RWPE2 (cell line): ENCODE measurements around the gene LRMDA.
"Not testable (repeated sequence)": the region's sequence is repeated elsewhere in the genome, so short reads cannot be mapped to it uniquely, and the experiment has no call there.

Experiments
- ATAC-seq: fragments of 200-7000 bp; cut with Tn5 transposase; 3 replicates; pipeline ENCODE4 v1.9.1; 2021; ENCODE audit warnings: low read depth
- DNase-seq: peaks from one replicate; pipeline ENCODE4 v3.0.0-alpha.2; 2020; ENCODE audit warnings: low spot score
- H3K27ac ChIP-seq: fragments of 450-650 bp; 2 replicates; pipeline ENCODE4 v1.5.1; 2017; ENCODE audit warnings: mild to moderate bottlenecking; ENCODE audit not compliant: poor library complexity, severe bottlenecking
- H3K27me3 ChIP-seq: fragments of 250-450 bp; sonication (Bioruptor Pico); 2 replicates; pipeline ENCODE4 v1.5.1; 2021; ENCODE audit warnings: mild to moderate bottlenecking, moderate library complexity; ENCODE audit not compliant: insufficient read depth, poor library complexity, severe bottlenecking
- H3K36me3 ChIP-seq: fragments of 250-450 bp; sonication (Bioruptor Pico); 2 replicates; pipeline ENCODE4 v1.5.1; 2020; ENCODE audit warnings: low read depth, mild to moderate bottlenecking, moderate library complexity
- H3K4me1 ChIP-seq: fragments of 250-450 bp; sonication (Bioruptor Pico); 2 replicates; pipeline ENCODE4 v1.5.1; 2021; ENCODE audit warnings: mild to moderate bottlenecking, moderate library complexity; ENCODE audit not compliant: insufficient read depth, poor library complexity, severe bottlenecking
- H3K4me3 ChIP-seq: fragments of 250-450 bp; sonication (Bioruptor Pico); 2 replicates; pipeline ENCODE4 v1.5.1; 2021; ENCODE audit warnings: mild to moderate bottlenecking, moderate library complexity; ENCODE audit not compliant: severe bottlenecking
- H3K9me3 ChIP-seq: fragments of 250-450 bp; sonication (Bioruptor Pico); 2 replicates; pipeline ENCODE4 v1.5.1; 2021; ENCODE audit warnings: mild to moderate bottlenecking, moderate library complexity; ENCODE audit not compliant: severe bottlenecking
- CTCF ChIP-seq: fragments of 450-650 bp; IDR thresholded peaks from one replicate; pipeline ENCODE4 v1.5.1; 2017; ENCODE audit warnings: mild to moderate bottlenecking, moderate library complexity; ENCODE audit not compliant: poor library complexity, severe bottlenecking

Gene LRMDA

DNA sequence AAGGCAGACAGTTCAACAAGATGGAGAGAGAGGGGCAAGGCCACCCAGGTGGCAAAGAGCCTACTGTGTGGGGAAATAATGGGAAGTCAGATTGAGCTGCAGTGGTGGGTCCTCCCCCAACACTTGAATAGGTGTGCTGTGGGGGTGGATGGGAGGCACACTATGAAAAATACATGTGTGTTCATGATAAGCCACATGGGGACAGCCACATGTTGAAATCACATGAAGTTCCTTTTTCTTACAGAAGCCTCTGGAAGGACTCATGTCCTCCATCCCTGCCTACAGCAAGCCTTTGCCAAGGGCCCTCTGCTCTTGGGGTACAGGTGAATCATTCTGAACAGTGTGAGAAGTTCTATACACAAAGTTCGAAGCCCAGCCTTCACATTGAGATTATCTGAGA lies 310.9 kb downstream of the LRMDA start:
- no peaks in the 10 kb centered on the region for H3K36me3 ChIP-seq
- no peak overlapping the region for H3K4me3 ChIP-seq
- no peak for TF ChIP-seq CTCF
- no peak for ATAC-seq
- H3K4me1 ChIP-seq = no peaks in the 10 kb centered on the region
- no peaks in the 10 kb centered on the region for H3K9me3 ChIP-seq
- no peak for DNase-seq
- H3K27me3 ChIP-seq = no peaks in the 10 kb centered on the region
- no peak overlapping the region for H3K27ac ChIP-seq

DNA sequence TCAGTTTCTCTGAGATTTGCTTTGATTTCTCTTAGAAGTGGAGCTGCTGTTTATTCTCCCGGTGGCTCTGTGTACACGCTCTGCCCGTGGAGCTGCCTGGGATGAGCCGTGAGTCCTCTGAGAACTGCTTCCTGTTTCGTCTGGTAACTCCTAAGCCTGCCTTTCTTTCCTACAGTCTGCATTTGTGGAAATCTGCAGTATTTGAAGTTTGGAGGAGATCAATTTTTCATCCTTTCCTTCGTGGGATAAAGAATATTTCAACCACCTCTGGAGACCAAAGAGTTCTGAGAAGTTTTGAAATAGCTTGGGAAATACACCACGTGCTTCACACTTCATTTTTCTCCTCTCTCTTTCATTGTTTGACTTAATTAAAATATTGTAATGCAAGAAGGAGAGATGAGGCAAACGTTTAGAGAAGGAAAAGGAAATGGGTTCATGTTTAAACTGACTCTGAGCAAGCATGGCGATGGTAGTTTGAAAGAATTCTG lies 311.9 kb downstream of the LRMDA start:
- H3K4me1 ChIP-seq = no peaks in the 10 kb centered on the region

DNA sequence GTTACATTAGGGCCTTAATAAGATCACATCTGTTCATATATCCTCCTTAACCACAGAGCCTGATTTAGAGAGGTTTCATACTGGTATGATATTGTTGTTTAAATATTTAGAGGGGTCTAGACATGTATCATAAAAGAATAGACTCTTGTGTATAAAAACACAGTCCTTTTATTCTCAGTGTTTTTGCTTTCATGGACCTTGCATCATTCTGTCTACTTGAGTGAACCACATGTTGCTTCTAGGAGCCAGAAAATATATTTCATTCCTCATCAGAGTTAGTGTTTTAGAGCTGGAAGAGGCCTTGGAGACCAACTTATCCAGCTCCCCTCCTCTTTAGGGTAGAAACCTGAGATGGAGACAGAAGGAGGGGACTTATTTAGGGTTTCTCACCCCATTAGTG lies 312.8 kb downstream of the LRMDA start:
- H3K4me1 ChIP-seq = no peaks in the 10 kb centered on the region
- no peaks in the 10 kb centered on the region for H3K9me3 ChIP-seq
- DNase-seq = no peak
- no peak for TF ChIP-seq CTCF
- no peak overlapping the region for H3K4me3 ChIP-seq
- no peaks in the 10 kb centered on the region for H3K36me3 ChIP-seq
- no peak for ATAC-seq
- no peaks in the 10 kb centered on the region for H3K27me3 ChIP-seq
- no peak overlapping the region for H3K27ac ChIP-seq

More for the DNA sequence above, 311.9 kb downstream of the LRMDA start:
- ATAC-seq = no peak
- H3K9me3 ChIP-seq = no peaks in the 10 kb centered on the region
- no peak for DNase-seq
- no peaks in the 10 kb centered on the region for H3K27me3 ChIP-seq
- H3K4me3 ChIP-seq = no peak overlapping the region
- H3K36me3 ChIP-seq = no peaks in the 10 kb centered on the region
- TF ChIP-seq CTCF = no peak
- H3K27ac ChIP-seq = no peak overlapping the region

DNA sequence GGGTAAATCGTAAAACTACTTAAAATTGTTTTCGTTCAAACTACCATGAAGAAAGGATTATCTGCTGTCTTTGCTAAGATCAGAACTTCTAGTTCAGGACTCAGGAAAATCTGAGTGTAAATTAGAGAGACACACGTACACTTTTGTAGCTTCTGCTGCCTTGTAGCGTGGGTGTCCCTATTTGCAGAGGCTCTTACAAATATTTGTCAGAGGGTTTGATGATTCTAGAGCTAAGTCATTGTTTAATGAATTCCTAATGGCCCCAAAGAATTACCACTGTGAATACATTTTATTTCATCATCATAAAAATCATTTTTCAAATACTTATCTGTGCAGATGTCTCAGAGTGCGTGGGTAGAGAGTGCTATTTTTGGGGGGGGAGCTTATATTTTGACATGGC lies 314.9 kb downstream of the LRMDA start:
- no peaks in the 10 kb centered on the region for H3K36me3 ChIP-seq
- no peaks in the 10 kb centered on the region for H3K4me1 ChIP-seq
- no peak for DNase-seq
- ATAC-seq = no peak
- no peak for TF ChIP-seq CTCF
- H3K27me3 ChIP-seq = no peaks in the 10 kb centered on the region
- H3K27ac ChIP-seq = no peak overlapping the region
- no peaks in the 10 kb centered on the region for H3K9me3 ChIP-seq
- H3K4me3 ChIP-seq = no peak overlapping the region

DNA sequence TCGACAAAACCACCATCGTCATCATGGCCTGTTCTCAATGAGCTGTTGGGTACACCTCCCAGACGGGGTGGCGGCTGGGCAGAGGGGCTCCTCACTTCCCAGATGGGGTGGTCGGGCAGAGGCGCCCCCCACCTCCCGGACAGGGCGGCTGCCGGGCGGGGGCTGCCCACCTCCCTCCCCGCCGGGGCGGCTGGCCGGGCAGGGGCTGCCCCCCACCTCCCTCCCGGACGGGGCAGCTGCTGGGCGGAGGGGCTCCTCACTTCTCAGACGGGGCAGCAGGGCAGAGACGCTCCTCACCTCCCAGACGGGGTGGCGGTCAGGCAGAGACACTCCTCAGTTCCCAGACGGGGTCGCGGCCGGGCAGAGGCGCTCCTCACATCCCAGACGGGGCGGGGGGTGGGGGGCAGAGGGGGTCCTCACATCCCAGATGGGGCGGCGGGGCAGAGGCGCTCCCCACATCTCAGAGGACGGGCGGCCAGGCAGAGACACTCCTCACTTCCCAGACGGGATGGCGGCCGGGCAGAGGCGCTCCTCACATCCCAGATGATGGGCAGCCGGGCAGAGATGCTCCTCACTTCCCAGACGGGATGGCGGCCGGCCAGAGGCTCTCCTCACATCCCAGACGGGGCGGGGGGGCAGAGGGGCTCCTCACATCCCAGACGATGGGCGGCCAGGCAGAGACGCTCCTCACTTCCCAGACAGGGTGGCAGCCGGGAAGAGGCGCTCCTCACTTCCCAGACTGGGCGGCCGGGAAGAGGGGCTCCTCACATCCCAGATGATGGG lies 318.9 kb downstream of the LRMDA start:
- DNase-seq, H3K27ac ChIP-seq, H3K9me3 ChIP-seq, ATAC-seq, H3K4me3 ChIP-seq, H3K36me3 ChIP-seq, H3K27me3 ChIP-seq, H3K4me1 ChIP-seq: not testable (repeated sequence)
